GM21576 (cell line): ENCODE results near the gene KRTAP5-3.
"Not testable (repeated sequence)": the region's sequence is repeated elsewhere in the genome, so short reads cannot be mapped to it uniquely, and the experiment has no call there.

ENCODE experiments used
- ATAC-seq: cut with Tn5 transposase; IDR thresholded peaks from one replicate; pipeline ENCODE4 v1.9.1; 2021; ENCODE audit warnings: mild to moderate bottlenecking, moderate library complexity; ENCODE audit not compliant: unreplicated experiment

KRTAP5-3 gene, protein sequence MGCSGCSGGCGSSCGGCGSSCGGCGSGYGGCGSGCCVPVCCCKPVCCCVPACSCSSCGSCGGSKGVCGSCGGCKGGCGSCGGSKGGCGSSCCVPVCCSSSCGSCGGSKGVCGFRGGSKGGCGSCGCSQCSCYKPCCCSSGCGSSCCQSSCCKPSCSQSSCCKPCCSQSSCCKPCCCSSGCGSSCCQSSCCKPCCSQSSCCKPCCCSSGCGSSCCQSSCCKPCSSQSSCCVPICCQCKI

DNA sequence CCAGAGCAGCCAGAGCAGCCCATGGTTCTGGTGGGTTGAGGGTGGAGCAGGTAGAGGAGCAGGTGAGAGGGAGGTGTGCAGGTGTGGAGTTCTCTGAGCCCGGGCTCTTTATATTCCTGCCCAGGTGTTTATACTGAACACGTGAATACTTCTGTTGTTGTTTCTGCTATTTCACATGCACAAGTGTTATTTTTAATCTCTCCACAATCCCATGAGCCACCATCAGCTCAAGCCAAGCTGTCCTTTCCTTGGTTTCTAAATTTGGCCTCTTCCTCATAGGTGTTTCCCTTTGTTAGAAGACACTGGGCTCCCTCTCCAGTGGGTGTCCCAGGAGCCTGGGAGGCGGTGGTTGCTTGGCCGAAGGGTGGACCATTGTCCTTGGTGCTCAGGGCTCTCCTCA lies at the start of gene KRTAP5-3:
Gene KRTAP5-3 (minus strand): TSS at position 101 of the 400 bp plus-strand sequence. CDS start 78 bp downstream, at position 23.
- ATAC-seq: no peak

DNA sequence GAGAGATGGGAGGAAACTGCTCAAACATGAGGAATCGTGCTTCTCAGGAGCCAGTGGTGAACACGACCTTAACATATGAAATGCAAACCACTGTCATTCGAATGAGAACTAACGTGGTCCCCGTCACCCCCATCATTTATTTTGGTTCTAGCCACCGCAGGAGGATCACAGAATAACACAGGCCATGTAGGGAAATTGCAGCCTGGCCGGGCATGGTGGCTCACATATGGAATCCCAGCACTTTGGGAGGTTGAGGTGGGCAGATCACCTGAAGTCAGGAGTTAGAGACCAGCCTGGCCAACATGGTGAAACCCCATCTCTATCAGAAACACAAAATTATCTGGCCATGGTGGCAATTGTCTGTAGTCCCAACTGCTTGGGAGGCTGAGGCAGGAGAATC lies 48.4 kb upstream of the KRTAP5-3 start:
- ATAC-seq: no peak

DNA sequence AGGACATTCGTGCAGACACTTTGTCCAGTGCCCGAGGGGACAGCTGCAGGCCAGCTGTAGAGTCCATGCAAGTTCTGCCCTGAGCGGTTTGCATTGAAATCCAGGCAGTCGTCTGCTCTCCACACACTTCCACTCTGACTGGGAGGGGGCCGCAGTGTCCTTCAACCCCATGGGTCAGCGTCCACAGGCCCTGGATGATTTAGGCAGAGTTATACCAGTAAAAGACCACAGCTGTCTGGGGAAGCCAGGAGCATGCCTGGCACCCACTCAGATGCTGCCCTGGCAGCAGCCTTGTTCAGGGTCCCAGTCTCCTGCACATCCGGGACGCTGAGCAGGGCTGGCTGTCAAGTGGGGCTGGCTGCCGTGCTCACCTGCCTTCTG lies 47.8 kb upstream of the KRTAP5-3 start:
- ATAC-seq: no peak

DNA sequence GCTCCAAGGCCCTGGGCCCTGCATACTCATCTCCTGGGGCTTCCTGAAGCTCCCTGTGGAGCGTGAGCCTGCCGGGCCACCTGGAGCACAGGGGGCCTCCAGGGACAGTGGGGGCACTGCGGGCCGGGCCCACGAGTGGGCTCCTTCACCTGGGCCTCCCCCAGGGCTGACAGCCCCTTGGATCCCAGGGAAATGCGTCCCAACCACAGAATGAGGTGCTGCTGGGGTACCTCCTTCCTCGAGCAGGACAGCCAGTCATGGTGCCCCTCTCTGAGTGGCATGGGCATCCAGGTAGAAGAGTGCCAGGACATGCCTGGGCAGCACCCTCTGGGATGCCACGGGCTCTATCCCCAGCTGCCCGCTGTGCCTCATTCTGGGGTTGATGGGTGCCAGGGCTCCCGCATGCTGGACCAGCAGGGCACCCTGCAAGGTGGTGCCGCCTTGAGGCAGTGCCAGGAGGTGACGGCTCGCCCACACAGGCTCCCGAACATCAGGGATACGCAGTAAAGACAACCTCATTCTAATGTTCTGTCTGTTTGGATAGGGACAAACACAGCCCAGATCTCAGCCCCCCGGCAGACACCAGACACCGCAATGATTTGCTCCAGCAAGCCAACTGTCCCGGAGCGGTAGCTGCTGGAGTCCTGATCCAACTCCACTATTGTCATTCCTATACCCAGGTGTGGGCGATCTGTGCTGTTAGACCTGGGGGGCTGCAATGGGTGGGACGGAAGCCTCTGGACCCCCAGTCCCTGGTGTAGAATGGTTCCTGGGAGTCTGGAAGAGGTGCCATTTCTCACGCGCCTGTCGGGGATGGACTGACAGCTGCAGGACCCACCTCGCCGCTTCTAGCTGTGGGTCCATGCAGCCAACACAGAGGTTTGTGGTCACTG lies 47.2 kb upstream of the KRTAP5-3 start:
- no peak for ATAC-seq

DNA sequence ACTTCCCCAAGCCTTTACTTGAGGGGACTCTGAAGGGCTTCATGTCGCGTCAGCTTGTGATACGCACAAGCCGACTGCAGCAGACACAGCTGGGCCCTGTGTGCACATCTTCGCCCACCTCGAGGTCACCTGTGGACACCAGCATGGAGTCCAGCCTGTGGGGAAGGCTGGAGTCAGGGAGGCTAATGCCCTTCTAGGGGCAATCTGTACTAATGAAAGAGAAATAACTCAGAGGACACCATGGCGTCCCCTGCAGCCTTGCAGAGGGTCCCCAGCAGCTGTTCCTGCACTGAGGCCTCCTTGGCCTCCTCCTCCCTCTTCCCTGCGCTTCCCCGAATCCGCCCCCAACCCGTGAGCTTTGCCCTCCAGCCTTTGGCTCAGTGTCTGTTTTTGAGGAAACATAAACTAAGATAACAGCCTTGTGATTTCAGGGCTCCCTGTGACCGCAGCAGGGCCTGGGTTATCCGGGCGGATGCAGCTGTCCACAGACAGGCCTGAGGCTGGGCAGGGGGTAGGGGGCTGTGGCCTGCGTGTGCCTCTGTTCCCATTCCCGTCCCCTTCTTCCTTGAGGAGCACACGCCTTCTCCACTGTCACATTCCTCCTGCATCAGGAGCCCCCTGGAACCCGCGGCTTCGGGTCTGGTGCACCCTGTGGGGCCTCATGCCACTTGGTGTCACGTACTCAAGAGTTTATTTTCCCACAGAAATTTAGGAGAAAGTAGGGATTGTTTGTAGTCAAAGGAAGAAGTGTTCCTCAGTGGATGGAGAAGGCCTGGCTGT lies 46.3 kb upstream of the KRTAP5-3 start:
- no peak for ATAC-seq

DNA sequence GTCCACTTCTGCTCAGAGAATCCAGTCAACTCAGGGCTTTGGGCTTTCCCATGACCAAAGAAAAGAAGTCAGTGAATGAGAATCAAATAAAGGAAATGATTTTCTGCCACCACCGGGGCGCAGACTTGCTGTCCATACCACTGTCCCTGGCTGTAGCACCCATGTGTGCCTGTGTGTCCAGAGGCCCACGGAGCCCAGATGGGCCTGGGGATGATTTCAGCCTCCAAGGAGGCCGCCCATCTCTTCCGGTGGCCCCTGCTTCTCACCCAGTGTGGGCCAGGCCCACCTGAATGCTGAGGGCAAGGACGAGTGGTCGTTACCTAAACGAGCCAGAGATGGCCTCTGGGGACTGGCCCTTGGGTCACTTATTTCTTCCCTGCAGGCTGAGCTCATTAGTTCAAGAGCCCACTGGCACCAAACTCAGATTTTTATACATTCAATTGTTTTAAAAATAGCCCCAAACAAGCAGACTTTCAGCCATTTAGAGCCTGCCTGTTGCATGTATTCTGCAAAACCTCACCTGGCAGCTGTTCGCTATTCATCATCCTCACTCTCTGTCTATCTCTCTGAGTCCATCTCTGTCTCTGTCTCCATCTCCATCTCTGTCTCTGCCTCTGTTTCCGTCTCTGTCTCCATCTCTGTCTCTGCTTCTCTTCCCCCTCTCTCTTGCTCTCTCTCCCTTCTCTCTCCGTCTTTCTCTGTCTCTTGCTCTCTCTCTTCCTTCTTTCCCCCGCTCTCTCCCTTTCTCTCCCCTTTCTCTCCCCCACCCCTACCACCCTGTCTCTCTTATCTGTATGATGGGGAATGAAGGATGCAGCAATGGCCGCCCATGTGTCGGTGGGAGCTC lies 45.5 kb upstream of the KRTAP5-3 start:
- no peak for ATAC-seq

DNA sequence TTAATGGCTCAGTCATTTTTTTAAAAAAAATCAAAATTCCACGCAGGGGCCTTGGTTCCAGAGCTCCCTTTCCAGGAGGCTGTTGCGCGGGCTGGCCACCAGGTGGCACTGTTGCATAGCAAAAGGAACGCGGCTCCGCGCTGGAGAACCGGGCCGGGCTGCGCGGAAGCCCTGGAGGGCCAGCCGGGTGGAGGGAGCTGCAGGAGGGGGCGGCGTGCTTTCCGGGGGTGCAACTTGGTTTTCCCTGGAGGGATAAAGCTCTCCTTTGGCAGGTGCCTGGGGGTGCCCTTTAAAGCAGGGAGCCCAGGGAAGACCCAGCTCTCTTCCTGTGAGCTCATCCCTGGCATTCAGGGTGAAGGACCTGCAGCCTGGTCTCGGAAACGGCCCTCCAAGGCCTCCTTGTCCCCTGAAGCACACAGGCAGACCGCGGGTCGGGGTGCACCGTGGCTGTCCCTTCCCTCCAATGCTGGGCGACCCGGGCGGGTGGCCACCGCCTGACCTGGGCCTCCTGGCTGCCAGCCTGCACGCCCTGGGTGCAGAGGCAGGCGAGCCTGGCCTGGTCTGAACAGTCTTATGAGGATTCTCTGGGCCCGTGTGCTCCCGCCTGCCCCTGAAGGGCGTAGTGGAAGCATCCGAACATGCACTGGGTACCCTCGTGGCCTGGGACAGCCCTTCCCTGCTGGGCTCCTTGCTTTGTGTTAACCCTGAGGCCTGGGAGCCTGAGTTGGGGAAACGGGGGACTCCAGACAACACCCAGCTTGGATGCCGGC lies 44.7 kb upstream of the KRTAP5-3 start:
- no peak for ATAC-seq

DNA sequence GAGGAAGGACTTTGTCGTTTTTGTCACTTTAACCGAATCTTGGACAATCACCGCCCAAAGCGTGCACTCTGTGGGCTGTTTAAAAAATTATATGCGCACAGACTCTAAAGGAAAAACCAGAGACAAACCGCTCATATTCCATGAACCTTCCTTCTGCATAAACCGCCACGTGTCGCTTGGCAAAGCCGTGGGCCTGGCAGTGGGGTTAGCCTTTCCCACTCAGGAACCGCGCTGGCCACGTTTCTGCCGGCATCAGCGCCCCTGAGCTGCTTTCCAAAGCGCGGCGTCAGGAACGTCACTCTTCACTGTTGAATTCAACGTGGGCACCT lies 44.1 kb upstream of the KRTAP5-3 start:
- ATAC-seq: no peak

DNA sequence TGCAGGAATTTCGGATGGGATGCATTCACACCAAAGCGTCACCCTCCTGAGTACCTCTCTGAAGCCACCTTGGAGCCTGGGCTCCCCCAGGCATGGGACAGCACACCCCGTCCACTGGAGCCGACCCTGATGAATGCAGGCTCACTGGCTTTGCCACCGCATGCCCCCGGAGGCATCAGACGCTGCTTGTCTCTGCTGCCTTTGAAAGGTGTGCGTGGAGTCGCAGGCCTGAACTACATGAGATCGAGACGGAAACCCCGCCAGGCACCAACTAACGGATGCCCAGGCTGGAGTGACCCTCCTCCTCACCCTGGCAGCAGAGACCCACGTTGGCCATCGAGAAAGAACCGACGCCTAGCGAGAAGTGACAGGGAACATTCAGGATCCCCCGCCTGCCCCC lies 43.8 kb upstream of the KRTAP5-3 start:
- no peak for ATAC-seq

DNA sequence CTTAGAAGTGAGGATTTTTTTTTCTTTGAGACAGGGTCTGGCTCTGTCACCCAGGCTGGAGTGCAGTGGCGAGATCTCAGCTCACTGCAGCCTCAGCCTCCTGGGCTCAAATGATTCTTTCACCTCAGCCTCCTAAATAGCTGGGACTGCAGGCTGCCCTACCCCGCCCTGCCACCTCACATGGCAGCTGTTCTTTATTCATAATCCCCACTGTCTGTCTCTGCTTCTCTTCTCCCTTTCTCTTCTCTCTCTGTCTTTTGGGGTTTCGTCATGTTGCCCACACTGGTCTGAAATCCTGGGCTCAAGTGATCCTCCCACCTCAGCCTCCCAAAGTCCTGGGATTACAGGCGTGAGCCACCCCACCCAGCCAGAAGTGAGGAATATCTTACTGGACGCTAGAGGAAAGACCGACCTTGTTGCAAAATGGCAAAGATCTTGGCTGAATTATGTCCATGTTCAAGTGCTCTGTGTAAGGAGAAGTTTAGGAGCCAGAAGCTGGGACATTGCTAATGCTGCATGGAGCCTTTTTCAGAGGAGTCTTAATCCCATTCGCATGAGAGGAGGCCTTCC lies 43.2 kb upstream of the KRTAP5-3 start:
- no peak for ATAC-seq

DNA sequence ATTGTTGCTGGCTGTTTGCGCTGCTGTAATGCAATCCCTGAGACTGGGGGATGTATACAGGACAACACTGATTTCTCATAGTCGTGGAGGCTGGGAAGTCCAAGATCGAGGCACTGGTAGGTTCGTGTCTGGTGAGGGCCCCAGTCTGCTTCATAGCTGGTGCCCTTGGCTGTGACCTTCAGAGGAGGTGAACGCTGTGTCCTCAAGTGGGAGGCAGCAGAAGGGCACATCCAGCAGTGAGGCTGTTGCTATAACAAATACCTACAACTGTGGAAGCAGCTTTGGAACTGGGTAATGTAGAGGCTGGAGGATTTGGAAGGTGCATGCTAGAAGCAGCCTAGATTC lies 42.6 kb upstream of the KRTAP5-3 start:
- ATAC-seq: no peak

DNA sequence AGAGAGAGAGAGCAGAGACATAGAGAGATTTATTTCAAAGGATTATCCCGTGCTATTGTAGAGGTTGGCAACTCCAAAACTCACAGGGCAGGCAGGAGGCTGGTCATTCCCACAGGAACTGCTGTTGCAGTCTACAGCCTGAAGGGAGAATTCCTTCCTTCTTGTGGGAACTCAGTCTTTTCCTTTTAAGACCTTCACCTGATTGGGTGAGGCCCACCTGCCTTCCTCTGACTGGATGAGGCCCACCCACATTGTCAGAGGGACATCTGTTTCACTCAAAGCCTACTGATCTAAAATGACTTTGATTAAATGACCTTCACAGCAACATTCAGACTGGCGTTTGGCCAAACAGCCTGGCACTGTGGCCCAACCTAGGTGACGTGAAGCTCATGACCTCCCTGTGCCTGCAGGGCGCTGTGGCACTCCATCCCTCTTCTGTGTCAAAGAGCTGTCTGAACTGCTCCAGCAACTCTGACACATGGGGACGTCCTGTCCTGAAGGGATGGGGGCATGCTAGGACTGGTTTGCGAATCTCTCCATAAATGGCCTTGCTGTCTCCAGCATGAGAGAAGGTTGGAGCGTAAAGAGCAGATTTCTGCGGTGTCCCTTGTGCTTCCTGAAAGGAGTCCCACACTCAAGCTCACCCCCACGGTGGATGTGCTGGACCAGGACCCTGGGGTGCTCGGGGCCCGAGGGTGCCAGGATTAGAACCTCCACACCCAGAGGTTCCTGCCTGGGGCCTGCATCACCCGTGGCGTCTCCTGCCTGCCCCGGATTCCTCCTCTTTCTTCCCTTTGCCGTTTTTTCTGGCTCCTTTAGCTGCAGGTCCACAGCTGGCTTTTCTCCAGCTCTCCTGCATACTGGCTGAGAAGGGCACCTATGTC lies 42.0 kb upstream of the KRTAP5-3 start:
- ATAC-seq: no peak

DNA sequence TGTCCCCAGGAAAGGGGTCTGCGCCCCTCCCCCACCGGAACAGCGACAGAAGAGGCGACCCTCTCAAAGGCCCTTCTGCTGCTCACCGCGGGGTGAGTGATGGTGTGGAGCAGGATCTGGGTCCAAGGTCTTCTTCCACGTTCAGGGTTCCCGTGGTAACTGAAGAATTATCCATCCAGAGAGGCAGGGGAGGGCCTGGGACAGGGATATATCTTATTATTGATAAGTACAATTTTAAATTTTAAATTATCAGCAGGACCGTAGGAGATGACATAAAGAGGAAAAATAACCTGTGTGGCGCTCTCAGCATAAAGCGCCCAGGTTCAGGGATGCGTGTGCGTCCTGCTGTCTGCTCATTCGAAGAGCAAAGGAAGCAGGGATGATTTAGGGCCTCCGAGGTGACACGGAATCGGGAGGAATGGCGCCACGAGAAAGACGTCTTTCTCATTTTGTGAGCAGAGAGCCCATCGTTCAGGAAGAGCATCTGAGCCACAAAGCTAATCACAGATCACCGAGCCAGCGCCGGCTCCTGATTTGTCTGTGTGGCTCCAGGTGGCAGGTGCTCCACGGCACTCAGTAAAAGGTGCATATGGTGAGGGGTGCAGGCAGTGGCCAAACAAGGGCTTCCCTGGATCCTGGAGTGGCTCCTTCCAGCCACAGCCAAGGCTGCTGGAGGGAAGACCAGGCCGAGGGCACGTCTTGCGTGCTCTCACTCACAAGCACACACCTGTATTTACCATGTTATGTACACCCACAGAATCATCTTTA lies 40.6 kb upstream of the KRTAP5-3 start:
- ATAC-seq: no peak

DNA sequence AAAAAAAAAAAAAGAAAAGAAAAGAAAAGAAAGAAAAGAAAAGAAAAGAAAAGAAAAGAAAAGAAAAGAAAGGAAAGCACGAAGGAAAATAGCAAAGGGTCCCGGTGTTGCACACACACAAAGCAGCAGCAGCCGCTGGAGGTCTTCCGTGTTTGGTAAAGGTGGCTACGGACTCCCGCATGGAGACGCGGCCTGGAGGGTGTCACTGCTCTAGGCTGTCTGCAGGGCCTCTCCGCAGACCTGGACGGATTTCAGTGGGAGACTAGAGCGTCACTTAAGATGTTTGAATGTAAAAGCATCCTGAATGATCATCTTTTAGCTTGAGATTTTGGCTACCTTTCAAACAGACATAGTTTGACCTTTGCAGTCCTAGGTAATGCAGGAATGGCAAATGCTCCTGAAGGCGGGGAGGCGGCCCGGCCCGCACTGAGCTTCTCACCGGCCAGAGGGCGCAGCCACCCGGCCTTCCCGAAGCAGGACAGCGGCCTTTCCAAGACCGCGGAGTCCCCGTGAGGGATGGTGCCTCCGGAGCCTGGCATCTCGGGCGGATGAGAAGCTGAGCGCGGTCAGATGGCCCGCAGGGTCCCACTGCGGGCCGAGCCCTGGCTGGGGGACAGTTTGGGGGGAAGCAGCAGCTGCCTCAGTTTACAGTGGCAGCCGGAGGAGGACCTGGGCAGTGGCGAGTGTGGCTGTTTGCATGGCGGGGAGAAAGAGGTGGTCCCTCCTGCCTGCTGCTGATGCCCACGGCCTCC lies 39.8 kb upstream of the KRTAP5-3 start:
- ATAC-seq: no peak

DNA sequence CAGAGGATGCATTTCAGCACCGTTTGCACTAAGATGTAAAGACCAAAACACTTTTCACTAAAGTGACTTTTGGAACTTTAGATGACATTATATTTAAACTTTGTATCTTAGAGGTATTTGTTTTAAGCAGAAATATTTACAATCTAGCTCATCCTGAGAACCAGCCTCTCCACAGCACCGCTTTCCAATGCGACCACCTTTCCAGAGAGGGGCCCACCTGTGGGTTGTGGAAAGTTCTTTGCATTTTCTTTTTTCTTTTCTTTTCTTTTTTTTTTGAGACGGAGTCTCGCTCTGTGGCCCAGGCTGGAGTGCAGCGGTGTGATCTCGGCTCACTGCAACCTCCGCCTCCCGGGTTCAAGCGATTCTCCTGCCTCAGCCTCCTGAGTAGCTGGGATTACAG lies 38.3 kb upstream of the KRTAP5-3 start:
- ATAC-seq: not testable (repeated sequence)

DNA sequence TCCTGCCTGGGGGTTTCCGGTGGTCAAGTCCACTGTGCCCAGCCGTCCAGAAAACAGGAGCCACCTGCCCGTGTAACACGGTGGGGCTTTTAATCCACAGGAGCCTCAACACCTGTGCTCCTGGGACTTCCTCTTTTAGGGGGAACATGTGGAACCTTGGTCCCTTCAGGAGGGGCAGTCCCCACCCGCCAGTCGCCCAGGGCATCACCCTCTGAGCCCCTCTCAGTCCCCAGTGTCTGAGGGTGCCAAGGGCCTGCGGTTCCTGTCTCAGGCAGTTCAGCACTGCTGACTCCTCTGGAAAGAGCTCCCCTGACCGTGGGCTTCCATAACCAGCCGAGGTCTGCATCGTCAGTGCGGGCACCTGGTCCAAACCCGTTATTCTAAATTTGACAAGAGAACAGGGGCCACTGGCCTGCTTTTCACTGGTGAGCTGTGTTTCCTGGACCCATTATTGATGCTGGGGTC lies 37.1 kb upstream of the KRTAP5-3 start:
- ATAC-seq: no peak

DNA sequence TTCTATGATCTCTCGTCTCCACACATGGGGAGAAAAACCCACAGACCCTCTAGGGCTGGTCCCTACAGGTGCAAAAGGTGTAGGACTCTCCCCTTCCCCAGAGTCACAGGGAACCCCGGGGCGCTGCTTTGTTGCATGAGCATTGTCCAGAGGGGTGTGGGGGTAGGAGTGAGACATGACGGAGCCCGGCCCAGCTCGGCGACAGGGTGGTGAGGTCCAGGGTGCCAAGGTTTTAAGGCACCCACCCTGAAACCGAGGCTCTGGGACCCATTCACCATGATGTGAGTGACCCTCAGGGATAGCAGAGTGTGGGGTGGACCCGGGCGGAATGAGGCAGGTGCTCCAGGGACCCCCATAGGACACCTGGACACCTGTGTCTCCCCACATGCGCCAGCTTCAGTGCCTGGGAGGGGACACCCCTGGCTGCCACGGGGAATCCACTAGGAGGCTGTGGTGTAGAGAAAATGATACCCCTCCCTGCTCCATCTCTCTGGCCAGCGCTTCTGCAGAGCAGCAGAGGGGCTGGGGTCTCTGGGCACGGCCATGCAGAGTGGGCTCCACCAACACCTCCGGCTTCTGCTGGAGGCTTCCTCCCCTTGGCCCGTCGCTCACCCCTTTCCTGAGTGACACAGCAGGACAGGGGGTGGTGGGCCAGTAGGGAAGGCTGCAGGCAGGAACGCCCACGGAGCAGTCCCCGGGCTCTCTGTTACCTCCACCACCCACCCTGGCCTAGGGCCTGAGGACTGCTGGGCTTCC lies 36.5 kb upstream of the KRTAP5-3 start:
- ATAC-seq: no peak
